H1 (cell line): Measurements from ENCODE around the gene SNTG2. TPM values are rescaled to one million over a fixed set of nuclear protein-coding genes. Genes with fewer than 3 reads are reported as not detected.

Experiments
- CTCF ChIA-PET: fragments of 300-600 bp; sonication (Branson Sonifier 250); formaldehyde crosslinking; loops from one replicate; lab custom pipeline; 2021; ENCODE audit not compliant: partially characterized antibody; lab: Charles Lee
- POLR2A ChIA-PET: fragments of 300-600 bp; sonication (Branson Sonifier 250); formaldehyde crosslinking; loops from one replicate; lab custom pipeline; 2021; ENCODE audit warnings: inconsistent platforms; ENCODE audit not compliant: partially characterized antibody; lab: Charles Lee
- DNase-seq, 2 experiments: peaks; one replicate each; pipeline versions ENCODE4 v3.0.0 to v3.0.0-alpha.2; 2010 to 2022; ENCODE audit warnings: low spot score in 2 of 2, low read depth in 1 of 2, mixed read lengths in 1 of 2
- FAIRE-seq: peaks from 2 replicates; lab custom pipeline; 2011; peaks lifted over from hg19 to GRCh38; lab: Jason Lieb, UNC
- H2AFZ ChIP-seq: 2 replicates; pipeline ENCODE4 v1.8.1; 2012; ENCODE audit warnings: low read length, inconsistent platforms
- H2AK5ac ChIP-seq: 2 replicates; pipeline ENCODE4 v1.6.1; 2013; ENCODE audit warnings: low read depth, low read length
- H2BK120ac ChIP-seq: replicated peaks from 2 replicates; pipeline ENCODE3; 2013; ENCODE audit warnings: low read depth, low read length, inconsistent platforms
- H2BK12ac ChIP-seq: 2 replicates; pipeline ENCODE4 v1.6.1; 2013; ENCODE audit warnings: low read depth, low read length
- H2BK15ac ChIP-seq: 2 replicates; pipeline ENCODE4 v1.6.1; 2013; ENCODE audit warnings: low read length
- H2BK20ac ChIP-seq: 2 replicates; pipeline ENCODE4 v1.6.1; 2013; ENCODE audit warnings: low read length
- H2BK5ac ChIP-seq: 2 replicates; pipeline ENCODE4 v1.6.1; 2013; ENCODE audit warnings: low read depth, low read length
- H3K14ac ChIP-seq: 2 replicates; pipeline ENCODE4 v1.6.1; 2013; ENCODE audit warnings: inconsistent platforms; ENCODE audit not compliant: insufficient read length
- H3K18ac ChIP-seq: 2 replicates; pipeline ENCODE4 v1.6.1; 2013; ENCODE audit warnings: low read length; ENCODE audit errors: extremely low read depth
- H3K23ac ChIP-seq: 2 replicates; pipeline ENCODE4 v1.6.1; 2013; ENCODE audit warnings: inconsistent platforms; ENCODE audit not compliant: insufficient read length
- H3K23me2 ChIP-seq: 2 replicates; pipeline ENCODE4 v1.6.1; 2013; ENCODE audit warnings: low read depth, low read length
- H3K27ac ChIP-seq: 2 replicates; pipeline ENCODE4 v1.6.1; 2011; ENCODE audit warnings: low read depth, low read length, inconsistent platforms
- H3K27me3 ChIP-seq, 4 experiments: replicated peaks in 1 of 4; 1 replicate in 1 of 4; 2 replicates in 3 of 4; pipeline versions ENCODE4 v1.6.1 to v1.8.1; 2011 to 2013; ENCODE audit warnings: low read length in 3 of 4, mild to moderate bottlenecking in 3 of 4, inconsistent platforms in 2 of 4, mixed read lengths in 2 of 4, moderate library complexity in 1 of 4; ENCODE audit not compliant: control insufficient read depth in 3 of 4, insufficient read depth in 3 of 4; ENCODE audit errors: extremely low read depth in 1 of 4
- H3K36me3 ChIP-seq, 4 experiments: 2 replicates each; pipeline versions ENCODE4 v1.6.1 to v1.8.1; 2011 to 2013; ENCODE audit warnings: mild to moderate bottlenecking in 4 of 4, low read length in 3 of 4, moderate library complexity in 2 of 4, control low read depth in 1 of 4, inconsistent platforms in 1 of 4; ENCODE audit not compliant: insufficient read depth in 4 of 4, control insufficient read depth in 2 of 4
- H3K4ac ChIP-seq: replicated peaks from 2 replicates; pipeline ENCODE3; 2013; ENCODE audit warnings: low read length, low read depth, mixed read lengths, inconsistent platforms; ENCODE audit not compliant: insufficient read length
- H3K4me1 ChIP-seq, 4 experiments: replicated peaks in 1 of 4; 1 replicate in 1 of 4; 2 replicates in 3 of 4; pipeline versions ENCODE4 v1.6.1 to v1.8.1; 2011 to 2013; ENCODE audit warnings: low read length in 3 of 4, inconsistent platforms in 2 of 4, mixed read lengths in 1 of 4; ENCODE audit not compliant: insufficient read depth in 4 of 4, control insufficient read depth in 3 of 4
- H3K4me2 ChIP-seq, 2 experiments: 2 replicates each; pipeline versions ENCODE4 v1.6.1 to v1.8.1; 2011 to 2013; ENCODE audit warnings: low read depth in 2 of 2, low read length in 2 of 2, control low read depth in 1 of 2, inconsistent platforms in 1 of 2, mild to moderate bottlenecking in 1 of 2; ENCODE audit not compliant: insufficient read depth in 1 of 2
- H3K4me3 ChIP-seq, 4 experiments: fragments of 200-600, 300-600 bp in 1 of 4; sonication (generic), shearing (Covaris generic), sonication (Bioruptor Twin) in 1 of 4; 2 replicates each; pipeline versions ENCODE4 v1.5.1 to v1.8.1; 2011 to 2016; ENCODE audit warnings: low read length in 4 of 4, low read depth in 3 of 4, control low read depth in 2 of 4, inconsistent platforms in 2 of 4, mild to moderate bottlenecking in 2 of 4, mixed read lengths in 1 of 4, moderate library complexity in 1 of 4; ENCODE audit not compliant: insufficient read depth in 2 of 4; ENCODE audit errors: extremely low read depth in 1 of 4
- H3K56ac ChIP-seq: replicated peaks from 2 replicates; pipeline ENCODE3; 2013; ENCODE audit warnings: low read depth, mild to moderate bottlenecking, mixed read lengths, low read length, inconsistent platforms; ENCODE audit not compliant: insufficient read length
- H3K79me1 ChIP-seq: 2 replicates; pipeline ENCODE4 v1.6.1; 2013; ENCODE audit warnings: low read depth, low read length, control low read depth
- H3K79me2 ChIP-seq, 2 experiments: 2 replicates each; pipeline versions ENCODE4 v1.6.1 to v1.8.1; 2012 to 2013; ENCODE audit warnings: low read length in 2 of 2, mild to moderate bottlenecking in 2 of 2, inconsistent platforms in 1 of 2; ENCODE audit not compliant: insufficient read depth in 2 of 2, control insufficient read depth in 1 of 2
- H3K9ac ChIP-seq, 4 experiments: replicated peaks in 1 of 4; 1 replicate in 1 of 4; 2 replicates in 3 of 4; pipeline versions ENCODE4 v1.6.1 to v1.8.1; 2011 to 2013; ENCODE audit warnings: low read depth in 3 of 4, low read length in 3 of 4, control low read depth in 2 of 4, mild to moderate bottlenecking in 2 of 4, moderate library complexity in 2 of 4, inconsistent platforms in 1 of 4; ENCODE audit errors: extremely low read depth in 1 of 4
- H3K9me3 ChIP-seq, 2 experiments: 2 replicates each; pipeline versions ENCODE4 v1.6.1 to v1.8.1; 2012 to 2013; ENCODE audit warnings: mild to moderate bottlenecking in 2 of 2, moderate library complexity in 2 of 2, control low read depth in 1 of 2, inconsistent platforms in 1 of 2, low read depth in 1 of 2, low read length in 1 of 2, mixed read lengths in 1 of 2; ENCODE audit not compliant: insufficient read depth in 2 of 2
- H4K20me1 ChIP-seq, 2 experiments: replicated peaks in 1 of 2; 2 replicates each; pipeline versions ENCODE3 to v1.8.1; 2011 to 2013; ENCODE audit warnings: inconsistent platforms in 2 of 2, low read length in 2 of 2, mild to moderate bottlenecking in 1 of 2; ENCODE audit not compliant: insufficient read depth in 2 of 2, control insufficient read depth in 1 of 2
- H4K5ac ChIP-seq: 2 replicates; pipeline ENCODE4 v1.6.1; 2013; ENCODE audit warnings: low read length, low read depth, mixed read lengths, inconsistent platforms; ENCODE audit not compliant: insufficient read length
- H4K8ac ChIP-seq: 2 replicates; pipeline ENCODE4 v1.8.0; 2013; ENCODE audit warnings: mild to moderate bottlenecking, moderate library complexity, low read length, inconsistent platforms; ENCODE audit not compliant: insufficient read depth; ENCODE audit errors: extremely low read depth
- H4K91ac ChIP-seq: replicated peaks from 2 replicates; pipeline ENCODE3; 2013; ENCODE audit warnings: low read length, mixed read lengths, inconsistent platforms; ENCODE audit not compliant: insufficient read length
- CREB1 ChIP-seq: IDR thresholded peaks from 2 replicates; pipeline ENCODE4 v1.6.1; 2012; ENCODE audit warnings: inconsistent platforms
- KDM5A ChIP-seq: fragments of 200-600 bp; IDR thresholded peaks from 2 replicates; pipeline ENCODE4 v1.7.1; 2012; ENCODE audit warnings: mild to moderate bottlenecking, low read length, inconsistent platforms, mixed read lengths
- MAFK ChIP-seq: IDR thresholded peaks from 2 replicates; pipeline ENCODE4 v1.6.1; 2012; ENCODE audit warnings: low read depth, mild to moderate bottlenecking, improper control_type of control experiment, low read length
- SAP30 ChIP-seq: fragments of 300-600 bp; sonication (generic); IDR thresholded peaks from 2 replicates; pipeline ENCODE4 v1.7.1; 2012; ENCODE audit warnings: low read length, moderate library complexity, mild to moderate bottlenecking, inconsistent platforms; ENCODE audit not compliant: insufficient read depth, insufficient replicate concordance
- SP4 ChIP-seq: IDR thresholded peaks from 2 replicates; pipeline ENCODE4 v1.6.1; 2012; ENCODE audit warnings: low read length, inconsistent platforms
- TAF7 ChIP-seq: optimal IDR thresholded peaks from 2 replicates; pipeline ENCODE3; 2011; ENCODE audit warnings: low read depth, mild to moderate bottlenecking, inconsistent platforms, low read length, moderate library complexity, borderline replicate concordance
- WGBS, 2 experiments: shearing (Covaris generic) in 1 of 2; methylation state at CpG; one replicate each; pipeline versions ENCODE4 v1.1.6 to v1.1.7; 2013 to 2015; ENCODE audit warnings: low lambda C conversion rate in 2 of 2, mixed read lengths in 2 of 2, inconsistent platforms in 1 of 2, low coverage in 1 of 2, missing lambda C conversion rate in 1 of 2; ENCODE audit not compliant: insufficient replicate concordance in 2 of 2, insufficient coverage in 1 of 2, insufficient read length in 1 of 2; ENCODE audit errors: extremely low coverage in 1 of 2, missing lambda C conversion rate in 1 of 2; 5-methylcytosine and 5-hydroxymethylcytosine counted together
- polyA plus RNA-seq, 7 experiments: library from polyadenylated mRNA; depleted of rRNA in 3 of 7; stranded (reverse) in 5 of 7; unstranded in 2 of 7; fragments of >200 nt in 5 of 7; fragments of 200-250 nt in 2 of 7; gene quantifications; 1 replicate in 5 of 7; 2 replicates in 1 of 7; 4 replicates in 1 of 7; pipeline versions ENCODE4 v1.2.1 to v1.2.3, GENCODE V29; 2011 to 2013; ENCODE audit warnings: missing spikeins in 2 of 7, mixed read lengths in 2 of 7
- total RNA-seq: library from RNA; stranded (reverse); fragmentation: NEBNext Ultra II Directional; extraction: Animal tissue kit (Norgen Biotek cat#: 25700); gene quantifications from 2 replicates; pipeline ENCODE4 v1.2.1, GENCODE V29; 2021

Gene SNTG2
- total and polyA plus RNA-seq, 2 of the 8 experiments (the other 6 are each of a cell fraction or from before 2014, with no cell fraction given) = 6.6 to 18.1 TPM

- H2BK5ac ChIP-seq = no peak overlapping the region
- peaks cover 0 to 6% (median 0%) of the 10 kb centered on the region in 4 experiments; a peak in 1 of 8 replicates for H3K36me3 ChIP-seq
- ChIA-PET POLR2A (no interaction called here), CTCF (interaction anchor here (1.8 kb wide), 1 partner anchor 311 kb away, joined by 5 read pairs; no protein-coding TSS in a partner anchor)
- H4K5ac ChIP-seq = no peak overlapping the region
- no peaks in the 10 kb centered on the region for H3K79me2 ChIP-seq
- H3K4ac ChIP-seq = no peak overlapping the region
- no peak overlapping the region for H3K18ac ChIP-seq
- H3K56ac ChIP-seq = no peak overlapping the region
- WGBS, 2 experiments = 95% methylated on average over 12 of the region's 15 CpGs; no CpG with 5 or more reads in 1 of the 2 experiments
- peaks cover 6 to 17% of the 10 kb centered on the region in 2 experiments; a peak in 3 of 4 replicates for H3K9me3 ChIP-seq
- H4K8ac ChIP-seq = no peak overlapping the region
- H2AK5ac ChIP-seq = no peak overlapping the region
- no peak overlapping the region for H3K4me2 ChIP-seq
- no peak for DNase-seq
- no peak for FAIRE-seq
- H3K27me3 ChIP-seq = no peaks in the 10 kb centered on the region; a peak in 2 of 7 replicates
- no peak overlapping the region for H2BK15ac ChIP-seq
- no peak overlapping the region for H3K23ac ChIP-seq
- no peak overlapping the region for H2BK12ac ChIP-seq
- no peak overlapping the region for H3K9ac ChIP-seq
- no peak overlapping the region for H3K4me3 ChIP-seq
- TF ChIP-seq KDM5A (no peak), TAF7 (no peak), SAP30 (no peak), CREB1 (no peak), SP4 (no peak), MAFK (no peak)
- H3K4me1 ChIP-seq = peaks cover 0 to 3% (median 1%) of the 10 kb centered on the region in 4 experiments; a peak in 2 of 7 replicates
- no peak overlapping the region for H3K27ac ChIP-seq
- no peak overlapping the region for H2BK120ac ChIP-seq
- no peaks in the 10 kb centered on the region for H3K79me1 ChIP-seq
- no peak overlapping the region for H2AFZ ChIP-seq
- H4K91ac ChIP-seq = no peak overlapping the region
- no peak overlapping the region for H3K14ac ChIP-seq
- no peak overlapping the region for H2BK20ac ChIP-seq
- H3K23me2 ChIP-seq = no peaks in the 10 kb centered on the region
- no peaks in the 10 kb centered on the region for H4K20me1 ChIP-seq
Measured at GRCh38 chr2:1233281-1233680, 282.6 kb downstream of the SNTG2 start.
